Measurements from ENCODE around the gene RAB36. TPM values are rescaled to one million over a fixed set of nuclear protein-coding genes. Genes with fewer than 3 reads are reported as not detected.

The RAB36 gene
- total RNA-seq, 1 donor from 2014 or later: 2.9 TPM

DNA sequence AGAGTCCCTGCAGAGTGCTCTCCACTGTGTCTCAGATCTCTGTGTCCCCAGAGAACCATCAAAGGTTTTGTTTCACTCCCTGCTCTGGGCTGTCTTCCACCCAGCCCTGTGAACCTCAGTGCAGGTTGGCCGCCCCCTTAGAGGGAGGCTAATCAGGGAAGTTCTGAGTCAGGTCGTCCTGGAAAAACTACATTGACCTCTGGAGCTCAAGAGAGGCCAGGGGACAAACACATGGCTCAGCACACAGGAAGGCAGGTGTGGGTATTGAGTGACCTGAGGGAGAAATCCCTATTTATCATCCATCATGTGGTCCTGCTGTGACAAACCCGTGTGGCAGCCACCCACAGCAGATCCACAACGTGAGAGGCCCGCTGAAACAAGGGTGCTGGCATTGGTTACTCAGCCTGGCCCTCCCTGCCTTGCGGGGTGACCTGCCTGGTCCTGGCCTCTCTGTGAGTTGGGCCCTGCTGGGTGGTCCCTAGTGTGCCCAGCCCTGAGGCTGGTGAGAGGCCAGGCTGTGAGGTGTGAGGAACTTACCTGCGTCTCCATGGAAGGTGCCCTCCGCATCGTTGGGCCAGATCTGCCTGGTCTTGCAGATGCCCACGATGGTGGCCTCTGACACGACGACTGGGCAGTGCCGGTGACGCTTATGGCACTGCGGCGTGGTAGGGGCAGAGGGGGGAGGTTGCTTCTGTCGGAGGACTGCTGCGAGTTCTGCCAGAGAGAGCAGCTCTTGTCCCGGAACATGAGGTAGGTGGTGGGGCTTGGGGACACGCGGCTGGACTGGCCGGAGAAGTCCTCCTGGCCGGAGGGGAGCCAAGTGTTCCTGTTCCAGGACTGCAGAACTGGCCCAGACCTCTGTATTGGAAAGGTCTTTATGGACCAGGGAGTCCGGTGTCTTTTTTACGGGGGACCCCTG lies 34.4 kb downstream of the RAB36 start:
- peak overlapping the region; percentile 17 for H3K27ac Mint-ChIP-seq (ENCODE audit: unreplicated experiment)
- H3K36me3 Mint-ChIP-seq (ENCODE audit: low read depth): peaks cover 15% of the 10 kb centered on the region
- peaks cover 42% of the 10 kb centered on the region for H3K4me1 Mint-ChIP-seq (ENCODE audit: low read depth)
- peaks cover 16% of the 10 kb centered on the region for H3K9me3 Mint-ChIP-seq (ENCODE audit: low read depth)
- H3K4me3 Mint-ChIP-seq (ENCODE audit: unreplicated experiment): peak overlapping the region; percentile 64
- TF ChIP-seq, protein P1, sequence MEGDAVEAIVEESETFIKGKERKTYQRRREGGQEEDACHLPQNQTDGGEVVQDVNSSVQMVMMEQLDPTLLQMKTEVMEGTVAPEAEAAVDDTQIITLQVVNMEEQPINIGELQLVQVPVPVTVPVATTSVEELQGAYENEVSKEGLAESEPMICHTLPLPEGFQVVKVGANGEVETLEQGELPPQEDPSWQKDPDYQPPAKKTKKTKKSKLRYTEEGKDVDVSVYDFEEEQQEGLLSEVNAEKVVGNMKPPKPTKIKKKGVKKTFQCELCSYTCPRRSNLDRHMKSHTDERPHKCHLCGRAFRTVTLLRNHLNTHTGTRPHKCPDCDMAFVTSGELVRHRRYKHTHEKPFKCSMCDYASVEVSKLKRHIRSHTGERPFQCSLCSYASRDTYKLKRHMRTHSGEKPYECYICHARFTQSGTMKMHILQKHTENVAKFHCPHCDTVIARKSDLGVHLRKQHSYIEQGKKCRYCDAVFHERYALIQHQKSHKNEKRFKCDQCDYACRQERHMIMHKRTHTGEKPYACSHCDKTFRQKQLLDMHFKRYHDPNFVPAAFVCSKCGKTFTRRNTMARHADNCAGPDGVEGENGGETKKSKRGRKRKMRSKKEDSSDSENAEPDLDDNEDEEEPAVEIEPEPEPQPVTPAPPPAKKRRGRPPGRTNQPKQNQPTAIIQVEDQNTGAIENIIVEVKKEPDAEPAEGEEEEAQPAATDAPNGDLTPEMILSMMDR (IDR thresholded peaks at IDR 0.05): no peak
- no peak for DNase-seq (ENCODE audit: low spot score)
- no peaks in the 10 kb centered on the region for H3K27me3 Mint-ChIP-seq (ENCODE audit: low read depth)

DNA sequence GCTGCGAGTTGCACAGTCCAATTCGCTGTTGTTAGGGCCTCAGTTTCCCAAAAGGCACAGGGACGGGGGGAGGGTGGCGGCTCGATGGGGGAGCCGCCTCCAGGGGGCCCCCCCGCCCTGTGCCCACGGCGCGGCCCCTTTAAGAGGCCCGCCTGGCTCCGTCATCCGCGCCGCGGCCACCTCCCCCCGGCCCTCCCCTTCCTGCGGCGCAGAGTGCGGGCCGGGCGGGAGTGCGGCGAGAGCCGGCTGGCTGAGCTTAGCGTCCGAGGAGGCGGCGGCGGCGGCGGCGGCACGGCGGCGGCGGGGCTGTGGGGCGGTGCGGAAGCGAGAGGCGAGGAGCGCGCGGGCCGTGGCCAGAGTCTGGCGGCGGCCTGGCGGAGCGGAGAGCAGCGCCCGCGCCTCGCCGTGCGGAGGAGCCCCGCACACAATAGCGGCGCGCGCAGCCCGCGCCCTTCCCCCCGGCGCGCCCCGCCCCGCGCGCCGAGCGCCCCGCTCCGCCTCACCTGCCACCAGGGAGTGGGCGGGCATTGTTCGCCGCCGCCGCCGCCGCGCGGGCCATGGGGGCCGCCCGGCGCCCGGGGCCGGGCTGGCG lies 35.1 kb downstream of the RAB36 start, which contains the start of gene BCR:
Gene BCR (plus strand): TSS at position 209 of the 592 bp plus-strand sequence. CDS start 452 bp downstream, outside the sequence.
- TF ChIP-seq, protein P1 (IDR thresholded peaks at IDR 0.05): peak; percentile 32
- H3K4me3 Mint-ChIP-seq (ENCODE audit: unreplicated experiment): peak within 1 kb of the TSS; percentile 75
- H3K27me3 Mint-ChIP-seq (ENCODE audit: low read depth): no peaks in the 10 kb centered on the region
- H3K9me3 Mint-ChIP-seq (ENCODE audit: low read depth): peaks cover 16% of the 10 kb centered on the region
- peak within 1 kb of the TSS; percentile 17 for H3K27ac Mint-ChIP-seq (ENCODE audit: unreplicated experiment)
- DNase-seq (ENCODE audit: low spot score): no peak
- peaks cover 44% of the 10 kb centered on the region for H3K4me1 Mint-ChIP-seq (ENCODE audit: low read depth)
- peaks cover 15% of the 10 kb centered on the region for H3K36me3 Mint-ChIP-seq (ENCODE audit: low read depth)

DNA sequence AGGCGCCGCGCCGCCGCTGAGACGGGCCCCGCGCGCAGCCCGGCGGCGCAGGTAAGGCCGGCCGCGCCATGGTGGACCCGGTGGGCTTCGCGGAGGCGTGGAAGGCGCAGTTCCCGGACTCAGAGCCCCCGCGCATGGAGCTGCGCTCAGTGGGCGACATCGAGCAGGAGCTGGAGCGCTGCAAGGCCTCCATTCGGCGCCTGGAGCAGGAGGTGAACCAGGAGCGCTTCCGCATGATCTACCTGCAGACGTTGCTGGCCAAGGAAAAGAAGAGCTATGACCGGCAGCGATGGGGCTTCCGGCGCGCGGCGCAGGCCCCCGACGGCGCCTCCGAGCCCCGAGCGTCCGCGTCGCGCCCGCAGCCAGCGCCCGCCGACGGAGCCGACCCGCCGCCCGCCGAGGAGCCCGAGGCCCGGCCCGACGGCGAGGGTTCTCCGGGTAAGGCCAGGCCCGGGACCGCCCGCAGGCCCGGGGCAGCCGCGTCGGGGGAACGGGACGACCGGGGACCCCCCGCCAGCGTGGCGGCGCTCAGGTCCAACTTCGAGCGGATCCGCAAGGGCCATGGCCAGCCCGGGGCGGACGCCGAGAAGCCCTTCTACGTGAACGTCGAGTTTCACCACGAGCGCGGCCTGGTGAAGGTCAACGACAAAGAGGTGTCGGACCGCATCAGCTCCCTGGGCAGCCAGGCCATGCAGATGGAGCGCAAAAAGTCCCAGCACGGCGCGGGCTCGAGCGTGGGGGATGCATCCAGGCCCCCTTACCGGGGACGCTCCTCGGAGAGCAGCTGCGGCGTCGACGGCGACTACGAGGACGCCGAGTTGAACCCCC lies 35.8 kb downstream of the RAB36 start:
- Mint-ChIP-seq H3K27me3 (ENCODE audit: low read depth) (no peaks in the 10 kb centered on the region), H3K4me1 (ENCODE audit: low read depth) (peaks cover 44% of the 10 kb centered on the region), H3K4me3 (ENCODE audit: unreplicated experiment) (peak overlapping the region; percentile 75), H3K36me3 (ENCODE audit: low read depth) (peaks cover 11% of the 10 kb centered on the region), H3K9me3 (ENCODE audit: low read depth) (peaks cover 12% of the 10 kb centered on the region), H3K27ac (ENCODE audit: unreplicated experiment) (no peak overlapping the region)
- no peak for DNase-seq (ENCODE audit: low spot score)
- TF ChIP-seq, protein P1 (IDR thresholded peaks at IDR 0.05): no peak

DNA sequence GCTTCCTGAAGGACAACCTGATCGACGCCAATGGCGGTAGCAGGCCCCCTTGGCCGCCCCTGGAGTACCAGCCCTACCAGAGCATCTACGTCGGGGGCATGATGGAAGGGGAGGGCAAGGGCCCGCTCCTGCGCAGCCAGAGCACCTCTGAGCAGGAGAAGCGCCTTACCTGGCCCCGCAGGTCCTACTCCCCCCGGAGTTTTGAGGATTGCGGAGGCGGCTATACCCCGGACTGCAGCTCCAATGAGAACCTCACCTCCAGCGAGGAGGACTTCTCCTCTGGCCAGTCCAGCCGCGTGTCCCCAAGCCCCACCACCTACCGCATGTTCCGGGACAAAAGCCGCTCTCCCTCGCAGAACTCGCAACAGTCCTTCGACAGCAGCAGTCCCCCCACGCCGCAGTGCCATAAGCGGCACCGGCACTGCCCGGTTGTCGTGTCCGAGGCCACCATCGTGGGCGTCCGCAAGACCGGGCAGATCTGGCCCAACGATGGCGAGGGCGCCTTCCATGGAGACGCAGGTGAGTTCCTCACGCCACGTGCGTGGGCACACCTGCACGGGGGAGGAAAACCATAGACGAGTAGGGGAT lies 36.5 kb downstream of the RAB36 start:
- TF ChIP-seq, protein P1 (IDR thresholded peaks at IDR 0.05): no peak
- peak overlapping the region; percentile 72 for H3K4me3 Mint-ChIP-seq (ENCODE audit: unreplicated experiment)
- H3K4me1 Mint-ChIP-seq (ENCODE audit: low read depth): peaks cover 44% of the 10 kb centered on the region

More for the DNA sequence above, 36.5 kb downstream of the RAB36 start:
- peaks cover 5% of the 10 kb centered on the region for H3K9me3 Mint-ChIP-seq (ENCODE audit: low read depth)
- DNase-seq (ENCODE audit: low spot score): no peak
- peaks cover 4% of the 10 kb centered on the region for H3K36me3 Mint-ChIP-seq (ENCODE audit: low read depth)
- no peaks in the 10 kb centered on the region for H3K27me3 Mint-ChIP-seq (ENCODE audit: low read depth)
- H3K27ac Mint-ChIP-seq (ENCODE audit: unreplicated experiment): no peak overlapping the region
